Keratinocyte (primary cell): ENCODE measurements around the gene KLHL2. TPM values are rescaled to one million over a fixed set of nuclear protein-coding genes. Genes with fewer than 3 reads are reported as not detected.
A peak's percentile ranks its signal among the peaks of the same experiment; 100 is the strongest.

Source experiments
- DNase-seq: peaks from one replicate; pipeline ENCODE4 v3.0.0-alpha.2; 2011; ENCODE audit warnings: low read depth, missing footprints, low spot score
- FAIRE-seq: peaks from 2 replicates; lab custom pipeline; 2011; peaks lifted over from hg19 to GRCh38; lab: Jason Lieb, UNC
- H2AFZ ChIP-seq: 2 replicates; pipeline ENCODE4 v1.6.0; 2012; ENCODE audit warnings: low read length, control low read depth, inconsistent platforms; ENCODE audit not compliant: control insufficient read depth
- H3K27ac ChIP-seq: 2 replicates; pipeline ENCODE4 v1.5.1; 2011; ENCODE audit warnings: low read length; ENCODE audit not compliant: control insufficient read depth, insufficient read depth
- H3K27me3 ChIP-seq: 3 replicates; pipeline ENCODE4 v1.6.0; 2011; ENCODE audit warnings: low read length; ENCODE audit not compliant: control insufficient read depth, insufficient read depth; ENCODE audit errors: extremely low read depth
- H3K36me3 ChIP-seq, 2 experiments: 2 replicates in 1 of 2; 3 replicates in 1 of 2; pipeline ENCODE4 v1.5.1; 2011; ENCODE audit warnings: low read length in 2 of 2, mild to moderate bottlenecking in 1 of 2; ENCODE audit not compliant: control insufficient read depth in 2 of 2, insufficient read depth in 2 of 2; ENCODE audit errors: extremely low read depth in 1 of 2
- H3K4me1 ChIP-seq: 3 replicates; pipeline ENCODE4 v1.5.1; 2011; ENCODE audit warnings: low read length; ENCODE audit not compliant: control insufficient read depth, insufficient read depth; ENCODE audit errors: extremely low read depth
- H3K4me2 ChIP-seq: 3 replicates; pipeline ENCODE4 v1.6.0; 2011; ENCODE audit warnings: low read depth, low read length; ENCODE audit not compliant: control insufficient read depth, insufficient read depth; ENCODE audit errors: extremely low read depth
- H3K4me3 ChIP-seq, 3 experiments: fragments of 200-600 bp in 1 of 3; sonication (generic) in 1 of 3; 2 replicates in 2 of 3; 3 replicates in 1 of 3; pipeline ENCODE4 v1.5.1; 2011 to 2016; ENCODE audit warnings: low read length in 3 of 3, mild to moderate bottlenecking in 3 of 3, control low read depth in 2 of 3, inconsistent platforms in 1 of 3, low read depth in 1 of 3, mixed read lengths in 1 of 3, mixed run types in 1 of 3, moderate library complexity in 1 of 3; ENCODE audit not compliant: control insufficient read depth in 2 of 3, insufficient read depth in 2 of 3; ENCODE audit errors: extremely low read depth in 1 of 3
- H3K79me2 ChIP-seq: 2 replicates; pipeline ENCODE4 v1.6.0; 2012; ENCODE audit warnings: low read length; ENCODE audit not compliant: control insufficient read depth, insufficient read depth
- H3K9ac ChIP-seq: 3 replicates; pipeline ENCODE4 v1.6.0; 2011; ENCODE audit warnings: low read length; ENCODE audit not compliant: control insufficient read depth, insufficient read depth; ENCODE audit errors: extremely low read depth
- H3K9me1 ChIP-seq: 3 replicates; pipeline ENCODE4 v1.6.0; 2011; ENCODE audit warnings: low read length; ENCODE audit not compliant: control insufficient read depth, insufficient read depth; ENCODE audit errors: extremely low read depth
- H3K9me3 ChIP-seq: 2 replicates; pipeline ENCODE4 v1.5.1; 2012; ENCODE audit warnings: low read depth, low read length; ENCODE audit not compliant: control insufficient read depth
- H4K20me1 ChIP-seq: 3 replicates; pipeline ENCODE4 v1.6.0; 2011; ENCODE audit warnings: low read length; ENCODE audit not compliant: control insufficient read depth, insufficient read depth; ENCODE audit errors: extremely low read depth
- CTCF ChIP-seq, 3 experiments: IDR thresholded peaks in 1 of 3; conservative IDR thresholded peaks in 1 of 3; optimal IDR thresholded peaks in 1 of 3; 2 replicates in 2 of 3; 3 replicates in 1 of 3; pipeline versions ENCODE3 to v1.5.1; 2011; ENCODE audit warnings: low read length in 3 of 3, mild to moderate bottlenecking in 3 of 3, moderate library complexity in 2 of 3, control low read depth in 1 of 3, inconsistent platforms in 1 of 3; ENCODE audit not compliant: insufficient read depth in 2 of 3; ENCODE audit errors: extremely low read depth in 1 of 3
- EZH2 ChIP-seq: IDR thresholded peaks from one replicate; pipeline ENCODE4 v1.6.1; 2012; ENCODE audit warnings: inconsistent platforms, mild to moderate bottlenecking, low read length, moderate library complexity
- dilution Hi-C: fragments of 300-500 bp; cut with MboI; formaldehyde crosslinking; loops from one replicate; pipeline ENCODE4 v1.7.0; 2020; ENCODE audit warnings: low sequenced_read_pairs; ENCODE audit not compliant: extremely low pct_ligation_motif_present
- polyA plus RNA-seq, 5 experiments: library from polyadenylated mRNA; depleted of rRNA in 3 of 5; stranded (reverse) in 3 of 5; stranded (forward) in 1 of 5; unstranded in 1 of 5; fragments of >200 nt; gene quantifications; 1 replicate in 1 of 5; 2 replicates in 3 of 5; 3 replicates in 1 of 5; pipeline versions ENCODE4 v1.2.1 to v1.2.3, GENCODE V29; 2011 to 2012; ENCODE audit warnings: missing spikeins in 2 of 5, low read depth in 1 of 5, low replicate concordance in 1 of 5

Gene KLHL2
- polyA plus RNA-seq, 1 donor (not counting 4 experiments of a cell fraction or from before 2014, with no cell fraction given): 18.5 TPM

GRCh38 chr4:165330071-165330470, 122.7 kb downstream of the KLHL2 start:
- Histone ChIP-seq H2AFZ (no peak overlapping the region), H3K36me3 (peaks cover 12 to 13% of the 10 kb centered on the region in 2 experiments), H3K4me3 (peak overlapping the region; percentile 68 to 100 (median 83)), H3K27ac (no peak overlapping the region), H3K4me2 (peak overlapping the region; percentile 77), H3K9ac (peak overlapping the region; percentile 89), H3K9me3 (peaks cover 4% of the 10 kb centered on the region), H3K4me1 (peaks cover 36% of the 10 kb centered on the region), H3K27me3 (no peaks in the 10 kb centered on the region), H4K20me1 (peaks cover 44% of the 10 kb centered on the region), H3K79me2 (peaks cover 76% of the 10 kb centered on the region), H3K9me1 (no peaks in the 10 kb centered on the region)
- DNase-seq (no peak), FAIRE-seq (no peak)
- dilution Hi-C loops: loop anchor here (25.0 kb wide), 1 partner anchor 132 kb away; no protein-coding TSS in a partner anchor
- TF ChIP-seq CTCF (optimal IDR thresholded peaks at IDR 0.05 in 1 of 3, IDR thresholded peaks at IDR 0.05 in 1 of 3, conservative IDR thresholded peaks at IDR 0.05 in 1 of 3; ENCODE audit: extremely low read depth in 1 of 3, insufficient read depth in 2 of 3, low read length in 3 of 3) (no peak), EZH2 (no peak)

GRCh38 chr4:165330666-165331065, 123.3 kb downstream of the KLHL2 start:
- Histone ChIP-seq H3K4me2 (peak overlapping the region; percentile 77), H4K20me1 (peaks cover 50% of the 10 kb centered on the region), H3K27me3 (no peaks in the 10 kb centered on the region), H3K79me2 (peaks cover 82% of the 10 kb centered on the region), H3K9me1 (no peaks in the 10 kb centered on the region), H3K4me1 (peaks cover 30% of the 10 kb centered on the region), H2AFZ (no peak overlapping the region), H3K9me3 (no peaks in the 10 kb centered on the region), H3K36me3 (peaks cover 18% of the 10 kb centered on the region in 2 experiments), H3K27ac (no peak overlapping the region), H3K9ac (peak overlapping the region; percentile 49), H3K4me3 (peak overlapping the region; percentile 68 to 100 (median 83))
- dilution Hi-C loops: loop anchor here (25.0 kb wide), 1 partner anchor 132 kb away; no protein-coding TSS in a partner anchor
- DNase-seq: no peak
- FAIRE-seq: no peak
- TF ChIP-seq EZH2 (no peak), CTCF (optimal IDR thresholded peaks at IDR 0.05 in 1 of 3, IDR thresholded peaks at IDR 0.05 in 1 of 3, conservative IDR thresholded peaks at IDR 0.05 in 1 of 3; ENCODE audit: extremely low read depth in 1 of 3, insufficient read depth in 2 of 3, low read length in 3 of 3) (no peak)
